Activated T-cell treated with anti-CD3 and anti-CD28 coated beads, Interleukin-2, amount 50 U/mL, for 4 hours (primary cell): ENCODE results near the gene SATB2. TPM values are rescaled to one million over a fixed set of nuclear protein-coding genes. Genes with fewer than 3 reads are reported as not detected.

Experiments
- ATAC-seq, 2 donors: fragments of 200-7000 bp; cut with Tn5 transposase; one replicate each; pipeline ENCODE4 v1.10.0; 2021
- DNase-seq: peaks from one replicate; pipeline ENCODE4 v3.0.0-alpha.2; 2020
- H3K27me3 Mint-ChIP-seq: one replicate; pipeline ENCODE4 v1.8.0; 2021; ENCODE audit warnings: low read depth, mixed read lengths
- H3K36me3 Mint-ChIP-seq: one replicate; pipeline ENCODE4 v1.8.0; 2022; ENCODE audit warnings: mixed read lengths; ENCODE audit not compliant: insufficient read depth
- H3K4me1 Mint-ChIP-seq: one replicate; pipeline ENCODE4 v1.8.0; 2021; ENCODE audit warnings: low read depth, mixed read lengths
- H3K4me3 Mint-ChIP-seq: one replicate; pipeline ENCODE4 v1.8.0; 2021; ENCODE audit warnings: mild to moderate bottlenecking, moderate library complexity, mixed read lengths
- H3K9me3 Mint-ChIP-seq: one replicate; pipeline ENCODE4 v1.8.0; 2021; ENCODE audit warnings: mixed read lengths
- total RNA-seq, 3 donors: library from RNA; stranded (reverse); gene quantifications; one replicate each; pipeline ENCODE4 v1.2.1, GENCODE V29; 2021

SATB2 gene
- total RNA-seq, 3 donors from 2014 or later = 0.14 to 0.30 (median 0.18) TPM

- Mint-ChIP-seq H3K36me3 (no peaks in the 10 kb centered on the region), H3K27me3 (no peaks in the 10 kb centered on the region), H3K4me1 (no peaks in the 10 kb centered on the region), H3K4me3 (no peak overlapping the region), H3K9me3 (no peaks in the 10 kb centered on the region)
- no peak for ATAC-seq
- no peak for DNase-seq
Measured at GRCh38 chr2:199278099-199278498, 179.6 kb downstream of the SATB2 start.

DNA sequence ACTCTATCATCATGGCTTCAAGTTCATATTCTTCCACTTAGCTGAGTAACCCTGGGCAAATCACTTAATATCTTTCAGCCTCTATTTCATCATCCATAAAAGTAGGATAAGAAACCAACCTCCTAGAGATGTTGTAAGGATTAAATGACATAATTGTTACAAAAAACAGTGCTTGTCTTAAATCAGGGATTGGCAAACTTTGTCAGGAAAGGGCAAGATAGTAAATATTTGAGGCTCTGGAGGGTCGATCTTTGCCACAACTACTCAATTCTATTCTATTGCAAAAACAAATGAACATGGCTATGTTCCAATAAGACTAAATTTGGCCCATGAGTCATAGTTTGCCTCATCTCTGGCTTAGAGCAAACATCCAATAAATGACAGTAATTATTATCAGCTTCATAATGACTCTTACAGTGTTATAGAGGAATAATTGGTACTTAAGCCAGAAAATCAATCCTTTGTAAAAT is 184.7 kb downstream of the SATB2 start:
- Mint-ChIP-seq H3K4me1 (no peaks in the 10 kb centered on the region), H3K36me3 (no peaks in the 10 kb centered on the region), H3K9me3 (no peaks in the 10 kb centered on the region), H3K27me3 (no peaks in the 10 kb centered on the region), H3K4me3 (no peak overlapping the region)
- ATAC-seq (no peak), DNase-seq (no peak)

DNA sequence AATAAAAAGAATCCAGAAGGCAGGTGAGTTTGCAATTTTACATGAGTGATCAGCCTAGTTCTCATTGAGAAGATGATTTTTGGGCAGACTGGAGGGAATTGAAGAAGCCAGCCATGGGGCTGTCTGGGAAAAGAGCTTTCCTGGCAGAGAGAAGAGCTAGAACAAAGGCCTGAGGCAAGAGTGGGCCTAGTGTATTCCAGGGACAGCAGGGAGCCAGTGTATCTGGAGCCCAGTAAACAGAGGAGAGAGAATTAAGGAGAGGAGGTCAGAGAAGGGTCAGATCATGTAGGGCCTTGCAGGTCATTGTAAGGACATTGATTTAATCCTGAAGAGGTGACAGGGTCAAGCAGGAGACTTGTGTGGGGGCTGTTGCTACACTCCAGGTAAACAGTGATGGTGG is 195.8 kb downstream of the SATB2 start:
- H3K4me3 Mint-ChIP-seq = no peak overlapping the region

DNA sequence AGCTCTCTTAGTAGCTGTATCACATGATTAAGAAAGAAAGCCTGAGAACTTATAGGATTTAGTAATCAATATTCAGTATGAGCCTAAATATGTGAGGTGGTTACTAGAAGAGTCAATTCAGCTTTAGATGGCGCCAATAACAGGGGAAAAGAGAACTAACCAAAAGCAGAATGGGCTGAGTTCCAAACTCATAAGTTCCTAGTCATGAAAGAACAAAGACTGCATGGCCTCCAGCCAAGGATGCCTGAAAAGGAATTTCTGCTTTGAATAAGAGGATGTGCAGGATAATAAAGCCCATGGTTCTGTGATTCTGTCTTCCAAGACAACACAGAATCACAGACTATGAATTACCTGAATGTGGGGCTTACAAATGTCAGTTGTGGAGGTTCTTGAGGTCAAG is 196.5 kb downstream of the SATB2 start:
- no peaks in the 10 kb centered on the region for H3K36me3 Mint-ChIP-seq
- DNase-seq (no peak), ATAC-seq (no peak)
- no peak overlapping the region for H3K4me3 Mint-ChIP-seq
- H3K9me3 Mint-ChIP-seq = peaks cover 28% of the 10 kb centered on the region
- H3K4me1 Mint-ChIP-seq = no peaks in the 10 kb centered on the region
- H3K27me3 Mint-ChIP-seq = no peaks in the 10 kb centered on the region

More for the DNA sequence above, 195.8 kb downstream of the SATB2 start:
- DNase-seq (no peak), ATAC-seq (no peak)
- Mint-ChIP-seq H3K4me1 (no peaks in the 10 kb centered on the region), H3K9me3 (peaks cover 28% of the 10 kb centered on the region), H3K36me3 (no peaks in the 10 kb centered on the region), H3K27me3 (no peaks in the 10 kb centered on the region)

GRCh38 chr2:199259671-199260070 is 198.1 kb downstream of the SATB2 start:
- no peaks in the 10 kb centered on the region for H3K27me3 Mint-ChIP-seq
- no peak for ATAC-seq
- no peak overlapping the region for H3K4me3 Mint-ChIP-seq
- peaks cover 28% of the 10 kb centered on the region for H3K9me3 Mint-ChIP-seq
- no peaks in the 10 kb centered on the region for H3K4me1 Mint-ChIP-seq
- no peak for DNase-seq
- no peaks in the 10 kb centered on the region for H3K36me3 Mint-ChIP-seq

GRCh38 chr2:199258291-199258690 is 199.4 kb downstream of the SATB2 start:
- Mint-ChIP-seq H3K9me3 (peaks cover 20% of the 10 kb centered on the region), H3K36me3 (no peaks in the 10 kb centered on the region), H3K27me3 (no peaks in the 10 kb centered on the region), H3K4me1 (no peaks in the 10 kb centered on the region), H3K4me3 (no peak overlapping the region)
- no peak for ATAC-seq
- no peak for DNase-seq

DNA sequence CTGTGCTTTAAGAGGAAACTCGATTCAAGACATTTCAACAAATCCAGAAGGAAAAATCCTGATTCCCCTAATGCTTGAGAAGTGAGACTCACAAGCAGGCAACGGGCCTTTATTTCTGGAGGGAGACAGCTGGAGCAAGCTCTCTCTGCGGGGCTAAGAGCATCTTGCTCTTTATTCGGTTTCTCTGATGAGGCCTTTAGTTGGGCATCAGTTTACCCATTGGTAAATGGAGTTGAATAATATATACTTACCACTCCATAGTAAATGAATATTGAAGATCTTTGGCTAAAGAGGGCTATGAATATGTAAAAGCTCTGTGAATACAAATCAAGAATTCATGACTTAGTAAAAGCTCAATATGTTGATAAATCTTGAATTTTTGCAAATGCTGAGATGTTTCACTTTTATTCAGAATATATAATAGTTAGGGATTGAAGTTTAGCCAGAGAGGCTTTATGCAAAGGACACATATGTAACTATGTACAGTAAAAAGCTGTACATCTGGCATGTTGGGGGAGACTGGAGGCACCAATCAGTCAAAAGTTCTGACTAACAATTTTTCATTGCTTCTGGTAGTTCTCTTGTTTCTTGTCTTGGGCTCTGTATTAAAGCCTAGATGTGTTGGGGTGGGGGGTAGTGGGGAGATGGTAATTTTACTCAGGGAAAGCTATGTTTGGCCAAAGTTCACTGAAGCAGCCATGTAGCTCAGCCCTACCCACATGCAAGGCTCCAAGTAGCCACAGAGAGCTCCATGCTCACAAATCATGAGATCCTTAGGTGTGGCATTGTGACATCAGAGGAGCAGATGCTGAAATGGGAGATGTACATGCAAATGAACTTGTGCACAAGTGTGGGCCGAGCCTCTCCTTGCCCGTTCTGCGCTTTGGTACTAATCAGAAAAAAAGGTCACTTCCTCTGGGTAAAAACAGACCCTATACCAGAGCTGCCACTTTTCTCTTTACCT is 200.2 kb downstream of the SATB2 start:
- H3K36me3 Mint-ChIP-seq = no peaks in the 10 kb centered on the region
- no peaks in the 10 kb centered on the region for H3K27me3 Mint-ChIP-seq
- H3K4me1 Mint-ChIP-seq = no peaks in the 10 kb centered on the region
- ATAC-seq (no peak), DNase-seq (no peak)
- H3K9me3 Mint-ChIP-seq = peaks cover 16% of the 10 kb centered on the region
- no peak overlapping the region for H3K4me3 Mint-ChIP-seq

DNA sequence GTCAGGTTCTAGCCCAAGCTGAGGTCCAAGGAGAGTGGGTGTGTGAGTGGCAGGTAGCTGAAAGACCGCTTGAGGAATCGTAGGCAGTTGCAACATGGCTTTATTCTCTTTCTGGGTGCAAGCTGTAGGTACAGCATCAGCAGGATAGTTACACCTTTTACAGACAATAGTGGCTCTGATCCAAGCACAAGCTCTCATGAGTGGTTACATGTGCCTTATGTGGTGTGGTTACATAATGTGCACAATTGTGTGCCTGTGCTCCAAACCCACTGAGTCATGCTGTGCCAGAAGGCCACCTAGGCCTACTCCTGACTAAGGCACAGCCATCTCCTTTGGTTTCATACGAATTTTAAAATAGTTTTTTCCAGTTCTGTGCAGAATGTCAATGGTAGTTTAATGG is 227.6 kb downstream of the SATB2 start:
- Mint-ChIP-seq H3K27me3 (no peaks in the 10 kb centered on the region), H3K4me3 (no peak overlapping the region), H3K36me3 (no peaks in the 10 kb centered on the region), H3K4me1 (no peaks in the 10 kb centered on the region), H3K9me3 (no peaks in the 10 kb centered on the region)
- ATAC-seq (no peak), DNase-seq (no peak)

DNA sequence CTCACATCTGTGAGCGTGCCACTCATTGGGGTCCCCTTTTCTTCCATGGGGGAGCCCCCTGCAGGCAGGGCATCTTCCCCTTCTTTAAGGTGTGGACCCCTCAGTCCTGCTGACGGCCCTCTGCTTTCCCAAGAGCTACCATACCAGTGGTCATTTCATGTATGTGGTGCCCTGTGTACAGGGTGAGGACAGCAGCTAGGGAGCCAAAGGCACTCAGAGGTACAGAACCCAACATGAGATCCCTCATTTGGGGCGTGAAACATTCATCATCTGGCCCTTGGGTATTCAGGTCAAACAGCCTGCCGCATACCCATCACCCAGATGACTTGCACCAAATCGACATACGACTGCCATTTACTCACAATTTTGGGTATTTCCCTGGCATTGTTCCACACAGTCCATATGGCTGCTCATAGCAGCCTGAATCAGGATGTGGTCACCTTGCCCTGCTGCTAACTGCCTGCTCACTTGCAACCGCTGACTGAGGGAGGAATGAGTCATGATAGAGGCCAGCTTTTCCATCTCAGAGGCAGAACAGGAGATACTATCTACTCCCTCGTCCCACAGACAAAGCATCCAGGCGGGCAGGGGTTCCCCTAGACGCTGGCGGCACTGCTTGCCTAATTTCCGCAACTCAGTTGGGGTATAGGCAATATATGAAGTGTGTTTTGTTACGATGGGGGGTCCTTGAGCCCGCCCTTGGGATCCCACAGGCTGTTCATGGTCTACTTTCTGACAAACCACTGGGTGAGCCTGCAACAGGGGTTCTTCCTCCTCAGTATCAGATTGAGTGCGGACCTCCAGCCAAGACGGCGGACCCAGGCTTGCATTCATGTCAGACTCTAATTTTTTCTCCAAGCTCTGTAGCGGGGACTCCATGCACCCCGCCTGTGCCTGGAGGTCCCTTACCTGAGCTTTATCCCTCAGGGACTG is 228.6 kb downstream of the SATB2 start:
- no peak for DNase-seq
- no peaks in the 10 kb centered on the region for H3K27me3 Mint-ChIP-seq
- H3K4me1 Mint-ChIP-seq = no peaks in the 10 kb centered on the region
- no peaks in the 10 kb centered on the region for H3K9me3 Mint-ChIP-seq
- H3K36me3 Mint-ChIP-seq = no peaks in the 10 kb centered on the region
- H3K4me3 Mint-ChIP-seq = no peak overlapping the region
- ATAC-seq = peak; percentile 73 to 76

DNA sequence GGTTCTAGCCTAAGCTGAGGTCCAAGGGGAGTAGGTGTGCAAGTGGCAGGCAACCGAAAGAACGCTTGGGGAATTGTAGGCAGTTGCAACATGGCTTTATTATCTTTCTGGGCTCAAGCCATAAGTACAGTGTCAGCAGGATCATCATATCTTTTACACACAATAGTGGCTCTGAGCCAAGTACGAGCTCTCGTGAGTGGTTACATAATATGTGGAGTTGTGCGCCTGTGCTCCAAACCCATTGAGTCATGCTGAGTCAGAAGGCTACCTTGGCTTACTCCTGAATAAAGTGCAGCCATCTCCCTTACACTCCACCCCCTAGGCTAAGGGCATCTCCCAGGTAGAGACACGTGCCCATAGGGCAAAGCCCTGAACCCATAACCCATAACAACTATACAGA is 233.9 kb downstream of the SATB2 start:
- DNase-seq (no peak), ATAC-seq (no peak)
- H3K27me3 Mint-ChIP-seq = no peaks in the 10 kb centered on the region
- no peaks in the 10 kb centered on the region for H3K9me3 Mint-ChIP-seq
- H3K36me3 Mint-ChIP-seq = no peaks in the 10 kb centered on the region
- H3K4me3 Mint-ChIP-seq = no peak overlapping the region
- no peaks in the 10 kb centered on the region for H3K4me1 Mint-ChIP-seq

GRCh38 chr2:199220920-199221319 is 236.8 kb downstream of the SATB2 start:
- H3K27me3 Mint-ChIP-seq = no peaks in the 10 kb centered on the region

DNA sequence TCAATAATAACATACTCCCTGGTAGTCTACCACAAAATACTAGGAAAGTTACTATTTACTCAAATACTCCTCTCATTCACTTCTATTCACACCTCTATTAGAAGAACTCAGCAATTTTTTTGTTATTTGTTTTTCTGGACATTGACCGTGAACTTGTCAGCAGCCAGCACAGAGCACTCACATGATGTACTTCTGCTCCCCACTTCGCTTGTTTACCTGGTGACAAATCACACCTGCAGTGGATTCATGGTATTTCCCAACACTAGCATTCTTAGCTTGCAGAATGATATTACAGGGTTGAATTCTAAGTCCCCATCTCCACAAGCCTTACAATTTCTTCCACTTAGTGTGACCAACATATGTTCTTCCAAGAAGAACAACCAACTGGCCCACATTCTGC is 238.2 kb downstream of the SATB2 start:
- H3K4me1 Mint-ChIP-seq = no peaks in the 10 kb centered on the region
- no peaks in the 10 kb centered on the region for H3K27me3 Mint-ChIP-seq
- no peaks in the 10 kb centered on the region for H3K9me3 Mint-ChIP-seq
- DNase-seq (no peak), ATAC-seq (no peak)
- H3K4me3 Mint-ChIP-seq = no peak overlapping the region
- no peaks in the 10 kb centered on the region for H3K36me3 Mint-ChIP-seq

More at GRCh38 chr2:199220920-199221319, 236.8 kb downstream of the SATB2 start:
- no peaks in the 10 kb centered on the region for H3K36me3 Mint-ChIP-seq
- ATAC-seq = no peak
- DNase-seq = no peak
- no peak overlapping the region for H3K4me3 Mint-ChIP-seq
- no peaks in the 10 kb centered on the region for H3K4me1 Mint-ChIP-seq
- H3K9me3 Mint-ChIP-seq = no peaks in the 10 kb centered on the region
